ENCODE data around the gene RAB2B.

- TF ChIP-seq MAX (IDR thresholded peaks at IDR 0.05) (no peak), CEBPB (IDR thresholded peaks at IDR 0.05) (no peak), TAF1 (IDR thresholded peaks at IDR 0.05; ENCODE audit: low read depth) (no peak), CREB1 (IDR thresholded peaks at IDR 0.05; ENCODE audit: low read depth) (no peak), EP300 (IDR thresholded peaks at IDR 0.05; ENCODE audit: borderline replicate concordance) (no peak), NFIC (IDR thresholded peaks at IDR 0.05) (no peak)
- TF ChIP-seq, protein P1, sequence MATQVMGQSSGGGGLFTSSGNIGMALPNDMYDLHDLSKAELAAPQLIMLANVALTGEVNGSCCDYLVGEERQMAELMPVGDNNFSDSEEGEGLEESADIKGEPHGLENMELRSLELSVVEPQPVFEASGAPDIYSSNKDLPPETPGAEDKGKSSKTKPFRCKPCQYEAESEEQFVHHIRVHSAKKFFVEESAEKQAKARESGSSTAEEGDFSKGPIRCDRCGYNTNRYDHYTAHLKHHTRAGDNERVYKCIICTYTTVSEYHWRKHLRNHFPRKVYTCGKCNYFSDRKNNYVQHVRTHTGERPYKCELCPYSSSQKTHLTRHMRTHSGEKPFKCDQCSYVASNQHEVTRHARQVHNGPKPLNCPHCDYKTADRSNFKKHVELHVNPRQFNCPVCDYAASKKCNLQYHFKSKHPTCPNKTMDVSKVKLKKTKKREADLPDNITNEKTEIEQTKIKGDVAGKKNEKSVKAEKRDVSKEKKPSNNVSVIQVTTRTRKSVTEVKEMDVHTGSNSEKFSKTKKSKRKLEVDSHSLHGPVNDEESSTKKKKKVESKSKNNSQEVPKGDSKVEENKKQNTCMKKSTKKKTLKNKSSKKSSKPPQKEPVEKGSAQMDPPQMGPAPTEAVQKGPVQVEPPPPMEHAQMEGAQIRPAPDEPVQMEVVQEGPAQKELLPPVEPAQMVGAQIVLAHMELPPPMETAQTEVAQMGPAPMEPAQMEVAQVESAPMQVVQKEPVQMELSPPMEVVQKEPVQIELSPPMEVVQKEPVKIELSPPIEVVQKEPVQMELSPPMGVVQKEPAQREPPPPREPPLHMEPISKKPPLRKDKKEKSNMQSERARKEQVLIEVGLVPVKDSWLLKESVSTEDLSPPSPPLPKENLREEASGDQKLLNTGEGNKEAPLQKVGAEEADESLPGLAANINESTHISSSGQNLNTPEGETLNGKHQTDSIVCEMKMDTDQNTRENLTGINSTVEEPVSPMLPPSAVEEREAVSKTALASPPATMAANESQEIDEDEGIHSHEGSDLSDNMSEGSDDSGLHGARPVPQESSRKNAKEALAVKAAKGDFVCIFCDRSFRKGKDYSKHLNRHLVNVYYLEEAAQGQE (IDR thresholded peaks at IDR 0.05; ENCODE audit: low read depth), result no peak
These were observed 32.8 kb upstream of the RAB2B start for GRCh38 chr14:21509432-21510143.

All from Ishikawa (cell line).